Thoracic aorta (tissue), 2 donors: Measurements from ENCODE around the gene PDE4D. TPM values are rescaled to one million over a fixed set of nuclear protein-coding genes. Genes with fewer than 3 reads are reported as not detected.

ENCODE experiments used
- ATAC-seq: fragments of 150-250 bp; one replicate; pipeline ENCODE4 v1.8.0; 2017; ENCODE audit warnings: low read depth; ENCODE audit not compliant: insufficient number of reproducible peaks, low FRiP score
- DNase-seq: peaks from one replicate; pipeline ENCODE4 v3.0.0-alpha.2; 2020; ENCODE audit warnings: low spot score
- H3K27ac ChIP-seq, 2 donors: fragments of 200-600 bp; sonication (generic); 1 replicate in 1 of 2; 2 replicates in 1 of 2; pipeline ENCODE4 v1.5.1; 2016; ENCODE audit warnings: mild to moderate bottlenecking in 2 of 2, moderate library complexity in 2 of 2
- H3K27me3 ChIP-seq: fragments of 200-600 bp; sonication (generic); replicated peaks from 2 replicates; pipeline ENCODE4 v1.6.0; 2016; ENCODE audit warnings: mild to moderate bottlenecking; ENCODE audit not compliant: insufficient read depth
- H3K36me3 ChIP-seq: fragments of 200-600 bp; sonication (generic); one replicate; pipeline ENCODE4 v1.5.1; 2016
- H3K4me1 ChIP-seq, 2 donors: fragments of 200-600 bp; sonication (generic); 1 replicate in 1 of 2; 2 replicates in 1 of 2; pipeline versions ENCODE4 v1.5.1 to v1.6.0; 2016; ENCODE audit warnings: low read depth in 2 of 2, mild to moderate bottlenecking in 1 of 2; ENCODE audit not compliant: control insufficient read depth in 1 of 2
- H3K4me3 ChIP-seq: fragments of 200-600 bp; sonication (generic); 2 replicates; pipeline ENCODE4 v1.5.1; 2016; ENCODE audit warnings: mild to moderate bottlenecking
- H3K9me3 ChIP-seq: fragments of 200-600 bp; sonication (generic); 2 replicates; pipeline ENCODE4 v1.5.1; 2016
- CTCF ChIP-seq: fragments of 200-600 bp; sonication (generic); IDR thresholded peaks from one replicate; pipeline ENCODE4 v1.5.1; 2019; ENCODE audit warnings: antibody characterized with exemption
- total RNA-seq, 2 donors: library from RNA; depleted of rRNA; stranded (reverse); fragments of >200 nt; gene quantifications; one replicate each; pipeline versions ENCODE4 v1.1.0 to v1.2.3, GENCODE V29; 2016

PDE4D gene
- total RNA-seq, 2 donors from 2014 or later = 34.0 to 85.8 TPM

- no peaks in the 10 kb centered on the region for H3K36me3 ChIP-seq
- no peak overlapping the region for H3K27ac ChIP-seq
- ATAC-seq (no peak), DNase-seq (no peak)
- H3K4me3 ChIP-seq = no peak overlapping the region
- no peaks in the 10 kb centered on the region for H3K27me3 ChIP-seq
- no peaks in the 10 kb centered on the region for H3K4me1 ChIP-seq
- no peak for TF ChIP-seq CTCF
- no peaks in the 10 kb centered on the region for H3K9me3 ChIP-seq
Measured at GRCh38 chr5:59095480-59095879, 798.0 kb downstream of the PDE4D start.

- no peak for DNase-seq
- H3K4me1 ChIP-seq = no peaks in the 10 kb centered on the region
- no peak overlapping the region for H3K27ac ChIP-seq
- H3K36me3 ChIP-seq = no peaks in the 10 kb centered on the region
- no peak for TF ChIP-seq CTCF
- no peaks in the 10 kb centered on the region for H3K9me3 ChIP-seq
- H3K27me3 ChIP-seq = no peaks in the 10 kb centered on the region
- H3K4me3 ChIP-seq = no peak overlapping the region
- ATAC-seq = no peak
Measured at GRCh38 chr5:59094864-59095263, 798.7 kb downstream of the PDE4D start.

GRCh38 chr5:59093329-59093728 lies 800.2 kb downstream of the PDE4D start:
- Histone ChIP-seq H3K36me3 (no peaks in the 10 kb centered on the region), H3K4me3 (no peak overlapping the region), H3K27ac (no peak overlapping the region), H3K27me3 (no peaks in the 10 kb centered on the region), H3K4me1 (no peaks in the 10 kb centered on the region), H3K9me3 (no peaks in the 10 kb centered on the region)
- no peak for TF ChIP-seq CTCF
- ATAC-seq (no peak), DNase-seq (no peak)

GRCh38 chr5:59092758-59093157 lies 800.8 kb downstream of the PDE4D start:
- ATAC-seq = no peak
- no peaks in the 10 kb centered on the region for H3K9me3 ChIP-seq
- DNase-seq = no peak
- H3K4me1 ChIP-seq = no peaks in the 10 kb centered on the region
- no peaks in the 10 kb centered on the region for H3K36me3 ChIP-seq
- no peak overlapping the region for H3K27ac ChIP-seq
- no peak overlapping the region for H3K4me3 ChIP-seq
- no peaks in the 10 kb centered on the region for H3K27me3 ChIP-seq
- TF ChIP-seq CTCF = no peak

- H3K4me1 ChIP-seq = no peaks in the 10 kb centered on the region
Measured at GRCh38 chr5:59091965-59092364, 801.6 kb downstream of the PDE4D start.

More at GRCh38 chr5:59091965-59092364, 801.6 kb downstream of the PDE4D start:
- Histone ChIP-seq H3K27ac (no peak overlapping the region), H3K27me3 (no peaks in the 10 kb centered on the region), H3K36me3 (no peaks in the 10 kb centered on the region), H3K9me3 (no peaks in the 10 kb centered on the region), H3K4me3 (no peak overlapping the region)
- DNase-seq (no peak), ATAC-seq (no peak)
- no peak for TF ChIP-seq CTCF
